ENCODE data around the gene APOA5. TPM values are rescaled to one million over a fixed set of nuclear protein-coding genes. Genes with fewer than 3 reads are reported as not detected.
"Not testable (repeated sequence)": the region's sequence is repeated elsewhere in the genome, so short reads cannot be mapped to it uniquely, and the experiment has no call there.

APOA5 gene
- total RNA-seq, 1 experiment from 2014 or later: not detected

- Histone ChIP-seq H3K4me2 (ENCODE audit: low read length) (no peak overlapping the region), H3K9ac (ENCODE audit: low read length) (no peak overlapping the region), H4K20me1 (ENCODE audit: low read length) (no peaks in the 10 kb centered on the region), H3K27me3 (ENCODE audit: low read length) (no peaks in the 10 kb centered on the region), H3K79me2 (ENCODE audit: low read length) (no peaks in the 10 kb centered on the region), H3K9me3 (ENCODE audit: low read length) (no peaks in the 10 kb centered on the region), H3K9me2 (replicated peaks; ENCODE audit: low read length) (no peaks in the 10 kb centered on the region), H2AFZ (ENCODE audit: low read length) (no peak overlapping the region), H3K4me3 (ENCODE audit: low read length) (no peak overlapping the region), H3K27ac (ENCODE audit: low read length) (no peak overlapping the region), H3F3A (ENCODE audit: low read length, unreplicated experiment) (no peaks in the 10 kb centered on the region), H3K36me3 (ENCODE audit: low read depth, low read length) (no peaks in the 10 kb centered on the region), H3K4me1 (ENCODE audit: insufficient read depth, low read length) (peaks cover 6% of the 10 kb centered on the region; the same call in 1 of the 2 replicates)
- ChIA-PET CTCF (no interaction called here), POLR2A (ENCODE audit: unreplicated experiment) (interaction anchor here (0.5 kb wide), 1 partner anchor 30 kb away, joined by 3 read pairs; the partner anchor contains the start of gene APOA1)
- TF ChIP-seq EZH2 (IDR thresholded peaks at IDR 0.05; ENCODE audit: low read length, unreplicated experiment): no peak
- TF ChIP-seq CTCF (conservative IDR thresholded peaks at IDR 0.05; ENCODE audit: low read depth, low read length): no peak
- TF ChIP-seq EZH2phosphoT487 (IDR thresholded peaks at IDR 0.05; ENCODE audit: borderline replicate concordance, low read length): no peak
- DNase-seq (no peak), ATAC-seq (no peak)
- BruUV-seq (replicated peaks): no TSS peak
- intact Hi-C loops (cut with micrococcal nuclease): no loop called here
These were observed 16.1 kb upstream of the APOA5 start for GRCh38 chr11:116807601-116808261.

- Histone ChIP-seq H3K9ac (ENCODE audit: low read length) (no peak overlapping the region), H3K79me2 (ENCODE audit: low read length) (no peaks in the 10 kb centered on the region), H3K4me2 (ENCODE audit: low read length) (no peak overlapping the region), H4K20me1 (ENCODE audit: low read length) (no peaks in the 10 kb centered on the region), H2AFZ (ENCODE audit: low read length) (no peak overlapping the region), H3K4me3 (ENCODE audit: low read length) (no peak overlapping the region), H3K27ac (ENCODE audit: low read length) (no peak overlapping the region), H3K27me3 (ENCODE audit: low read length) (no peaks in the 10 kb centered on the region), H3F3A (ENCODE audit: low read length, unreplicated experiment) (no peaks in the 10 kb centered on the region), H3K36me3 (ENCODE audit: low read depth, low read length) (no peaks in the 10 kb centered on the region), H3K9me3 (ENCODE audit: low read length) (no peaks in the 10 kb centered on the region), H3K4me1 (ENCODE audit: insufficient read depth, low read length) (peaks cover 5% of the 10 kb centered on the region; the same call in 1 of the 2 replicates), H3K9me2 (replicated peaks; ENCODE audit: low read length) (no peaks in the 10 kb centered on the region)
- TF ChIP-seq CTCF (conservative IDR thresholded peaks at IDR 0.05; ENCODE audit: low read depth, low read length) (no peak), EZH2 (IDR thresholded peaks at IDR 0.05; ENCODE audit: low read length, unreplicated experiment) (no peak), EZH2phosphoT487 (IDR thresholded peaks at IDR 0.05; ENCODE audit: borderline replicate concordance, low read length) (no peak)
- intact Hi-C loops (cut with micrococcal nuclease): no loop called here
- CTCF ChIA-PET: no interaction called here
- POLR2A ChIA-PET (ENCODE audit: unreplicated experiment): no interaction called here
- BruUV-seq (replicated peaks): no TSS peak
- DNase-seq (no peak), ATAC-seq (no peak)
These were observed 12.3 kb upstream of the APOA5 start for GRCh38 chr11:116804001-116804400.

- DNase-seq; H3K4me3 ChIP-seq (ENCODE audit: low read length); ATAC-seq; H3K4me2 ChIP-seq (ENCODE audit: low read length); H3K27me3 ChIP-seq (ENCODE audit: low read length); BruUV-seq (replicated peaks); H3F3A ChIP-seq (ENCODE audit: low read length, unreplicated experiment); H3K36me3 ChIP-seq (ENCODE audit: low read depth, low read length); H3K27ac ChIP-seq (ENCODE audit: low read length); H3K4me1 ChIP-seq (ENCODE audit: insufficient read depth, low read length); H3K9ac ChIP-seq (ENCODE audit: low read length); H4K20me1 ChIP-seq (ENCODE audit: low read length); H3K9me2 ChIP-seq (replicated peaks; ENCODE audit: low read length); H2AFZ ChIP-seq (ENCODE audit: low read length); H3K9me3 ChIP-seq (ENCODE audit: low read length); CTCF ChIA-PET; H3K79me2 ChIP-seq (ENCODE audit: low read length); intact Hi-C loops (cut with micrococcal nuclease): not testable (repeated sequence)
- POLR2A ChIA-PET (ENCODE audit: unreplicated experiment): interaction anchor here (0.6 kb wide), 1 partner anchor 20 kb away, joined by 6 read pairs; no protein-coding TSS in a partner anchor
These were observed 10.0 kb upstream of the APOA5 start for GRCh38 chr11:116801662-116802061.

Data from PC-3 (cell line).